Choroid plexus epithelial cell (primary cell): ENCODE results near the gene HIVEP3.

Experiments used
- DNase-seq: peaks from one replicate; pipeline ENCODE4 v3.0.0-alpha.2; 2010; ENCODE audit warnings: low read depth
- H3K4me3 ChIP-seq: 2 replicates; pipeline ENCODE4 v1.5.1; 2011; ENCODE audit warnings: low read depth, mild to moderate bottlenecking, control low read depth, low read length, moderate library complexity
- TF ChIP-seq, protein P1 (sequence below): conservative IDR thresholded peaks from 2 replicates; pipeline ENCODE4 v1.5.1; 2011; ENCODE audit warnings: low read depth, mild to moderate bottlenecking, control low read depth, inconsistent platforms, low read length, moderate library complexity

HIVEP3 gene

DNA sequence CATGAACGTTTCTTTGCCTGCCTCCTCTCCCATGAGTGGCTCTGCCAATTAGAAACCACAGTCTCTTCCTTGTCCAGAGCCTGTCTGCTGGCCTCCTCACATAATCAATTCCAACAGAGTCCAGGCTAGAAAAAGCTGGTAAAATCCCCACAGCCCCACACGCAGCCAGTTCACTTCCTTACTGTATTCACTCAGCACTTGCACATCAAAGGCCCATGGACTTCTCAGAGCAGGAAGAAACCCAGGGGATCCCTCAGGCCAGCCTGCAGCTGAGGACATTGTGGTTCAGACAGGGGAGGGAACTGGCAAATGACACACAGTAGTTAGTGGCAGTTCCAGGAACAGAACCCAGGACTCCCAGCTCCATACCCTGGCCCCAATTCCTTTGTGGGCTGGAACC is 262.7 kb downstream of the HIVEP3 start:
- TF ChIP-seq, protein P1, sequence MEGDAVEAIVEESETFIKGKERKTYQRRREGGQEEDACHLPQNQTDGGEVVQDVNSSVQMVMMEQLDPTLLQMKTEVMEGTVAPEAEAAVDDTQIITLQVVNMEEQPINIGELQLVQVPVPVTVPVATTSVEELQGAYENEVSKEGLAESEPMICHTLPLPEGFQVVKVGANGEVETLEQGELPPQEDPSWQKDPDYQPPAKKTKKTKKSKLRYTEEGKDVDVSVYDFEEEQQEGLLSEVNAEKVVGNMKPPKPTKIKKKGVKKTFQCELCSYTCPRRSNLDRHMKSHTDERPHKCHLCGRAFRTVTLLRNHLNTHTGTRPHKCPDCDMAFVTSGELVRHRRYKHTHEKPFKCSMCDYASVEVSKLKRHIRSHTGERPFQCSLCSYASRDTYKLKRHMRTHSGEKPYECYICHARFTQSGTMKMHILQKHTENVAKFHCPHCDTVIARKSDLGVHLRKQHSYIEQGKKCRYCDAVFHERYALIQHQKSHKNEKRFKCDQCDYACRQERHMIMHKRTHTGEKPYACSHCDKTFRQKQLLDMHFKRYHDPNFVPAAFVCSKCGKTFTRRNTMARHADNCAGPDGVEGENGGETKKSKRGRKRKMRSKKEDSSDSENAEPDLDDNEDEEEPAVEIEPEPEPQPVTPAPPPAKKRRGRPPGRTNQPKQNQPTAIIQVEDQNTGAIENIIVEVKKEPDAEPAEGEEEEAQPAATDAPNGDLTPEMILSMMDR, result no peak
- no peak for DNase-seq
- no peak overlapping the region for H3K4me3 ChIP-seq

DNA sequence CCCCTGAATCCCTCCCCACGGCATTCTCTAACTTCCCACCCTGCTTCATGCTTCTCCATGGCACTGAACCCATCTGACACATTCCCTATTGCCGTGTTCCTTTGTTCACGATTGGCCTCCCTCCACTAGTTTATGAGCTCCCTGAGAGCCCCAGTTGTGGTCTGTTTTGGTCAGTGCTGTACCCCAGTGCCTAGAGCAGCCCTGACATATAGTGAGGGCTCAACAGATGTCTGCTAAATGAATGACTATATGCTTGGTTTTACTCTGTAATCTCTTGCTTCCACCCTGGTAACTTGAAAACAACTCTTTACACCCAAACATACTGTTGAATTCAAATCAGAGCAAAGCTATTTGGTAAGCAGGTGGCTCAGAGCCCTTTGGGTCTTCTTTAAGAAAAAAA is 263.1 kb downstream of the HIVEP3 start:
- no peak overlapping the region for H3K4me3 ChIP-seq
- TF ChIP-seq, protein P1, result no peak
- DNase-seq, result no peak

DNA sequence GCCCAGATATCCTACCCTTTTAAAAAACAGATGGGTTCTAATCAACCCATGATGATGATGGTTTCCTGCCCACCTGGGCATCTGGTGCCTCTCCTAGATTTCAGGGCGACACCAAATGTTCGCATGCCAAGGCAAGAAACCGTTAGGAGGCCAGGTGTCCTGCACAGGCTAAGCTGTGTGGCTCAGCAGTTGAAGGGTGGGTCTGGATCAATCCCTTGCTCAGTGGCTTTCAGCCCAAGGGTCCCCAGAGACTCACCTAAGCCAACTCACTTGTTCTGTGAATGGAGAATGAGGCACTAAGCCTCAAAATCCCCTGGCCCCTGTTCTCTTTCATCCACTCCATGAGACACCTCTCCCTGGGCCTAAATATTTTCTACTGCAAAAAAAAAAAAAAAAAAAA is 265.1 kb downstream of the HIVEP3 start:
- TF ChIP-seq, protein P1, result no peak
- DNase-seq, result no peak
- no peak overlapping the region for H3K4me3 ChIP-seq

DNA sequence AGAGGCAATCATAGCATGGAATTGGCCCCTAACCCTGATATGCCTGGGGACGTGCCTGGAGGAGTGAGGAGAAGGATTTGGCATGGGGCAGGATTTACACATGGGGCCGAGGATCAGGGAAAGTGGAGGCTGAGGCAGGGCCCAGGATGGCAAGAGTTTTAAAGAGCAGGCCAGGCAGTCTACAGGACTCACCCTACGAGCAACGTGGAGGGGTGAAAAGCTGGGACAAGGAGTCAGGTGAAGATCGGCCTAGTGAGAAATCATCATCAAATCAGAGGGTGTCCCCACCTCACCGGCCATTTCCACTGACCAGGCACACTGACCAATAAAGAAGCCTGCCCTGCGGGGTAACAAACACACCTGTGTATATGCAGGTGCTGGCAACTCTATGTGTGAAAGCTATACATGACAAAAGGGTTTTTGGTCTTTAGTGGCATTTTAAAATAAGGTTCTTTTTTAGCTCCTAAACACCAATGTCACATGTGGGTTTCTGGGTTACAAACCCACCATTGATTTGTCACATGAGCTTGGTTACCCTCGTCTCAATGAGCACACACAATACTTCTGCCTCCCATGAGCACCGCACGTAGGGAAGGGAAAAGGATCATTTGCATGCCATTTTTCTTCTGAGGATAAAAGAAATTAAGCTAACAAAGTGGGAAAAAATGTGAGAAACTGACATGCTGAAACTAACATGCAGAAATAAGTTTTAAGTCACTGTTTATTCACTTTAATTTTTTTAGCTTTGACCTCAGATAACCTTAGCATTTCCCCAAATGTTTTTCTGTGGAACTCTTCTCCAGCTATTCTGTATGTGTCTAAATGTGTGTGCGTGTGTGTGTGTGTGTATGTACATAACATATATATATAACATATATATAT is 266.1 kb downstream of the HIVEP3 start:
- no peak for DNase-seq
- H3K4me3 ChIP-seq, result no peak overlapping the region
- TF ChIP-seq, protein P1, result no peak

DNA sequence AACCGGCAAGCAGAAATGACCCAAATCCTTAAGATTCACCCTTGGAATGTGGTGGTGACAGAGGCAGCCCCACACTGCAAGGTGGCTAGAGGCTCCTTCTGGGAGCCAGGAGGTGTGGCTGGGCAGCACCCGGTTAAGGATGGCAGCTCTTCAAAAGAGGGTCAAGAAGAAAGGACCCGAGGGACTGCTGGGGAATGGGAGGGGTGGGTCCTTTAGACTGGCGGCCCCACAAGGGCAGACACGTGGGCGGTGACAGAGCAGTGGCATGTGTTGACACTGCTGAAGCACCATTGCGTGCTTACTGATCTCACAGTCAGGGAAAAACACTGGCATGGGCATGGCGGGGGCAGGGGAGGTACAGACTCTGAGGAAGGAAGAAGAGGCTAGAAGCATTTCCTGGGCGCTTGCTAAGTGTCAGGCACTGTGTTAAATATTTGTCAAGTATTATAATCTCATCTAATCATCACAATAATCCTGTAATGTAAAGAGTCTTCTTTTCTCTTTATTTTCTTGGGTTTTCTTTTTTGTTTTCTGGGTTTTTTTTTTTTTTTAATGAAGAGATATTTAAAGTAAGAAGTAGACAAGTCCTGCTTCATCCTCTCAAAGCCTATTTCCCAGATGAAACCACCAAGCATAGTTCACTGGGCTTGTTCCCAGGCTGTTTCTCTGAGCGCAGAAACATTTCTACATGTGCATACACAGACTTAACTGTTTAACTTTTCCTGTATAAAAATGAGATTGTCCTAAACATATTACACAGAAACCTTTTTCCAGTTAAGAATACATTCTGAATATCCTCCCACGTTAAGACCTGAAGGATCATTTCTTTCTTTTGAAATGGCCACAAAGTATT is 268.5 kb downstream of the HIVEP3 start:
- peak overlapping the region; percentile 33 for H3K4me3 ChIP-seq
- no peak for DNase-seq
- TF ChIP-seq, protein P1, result no peak

DNA sequence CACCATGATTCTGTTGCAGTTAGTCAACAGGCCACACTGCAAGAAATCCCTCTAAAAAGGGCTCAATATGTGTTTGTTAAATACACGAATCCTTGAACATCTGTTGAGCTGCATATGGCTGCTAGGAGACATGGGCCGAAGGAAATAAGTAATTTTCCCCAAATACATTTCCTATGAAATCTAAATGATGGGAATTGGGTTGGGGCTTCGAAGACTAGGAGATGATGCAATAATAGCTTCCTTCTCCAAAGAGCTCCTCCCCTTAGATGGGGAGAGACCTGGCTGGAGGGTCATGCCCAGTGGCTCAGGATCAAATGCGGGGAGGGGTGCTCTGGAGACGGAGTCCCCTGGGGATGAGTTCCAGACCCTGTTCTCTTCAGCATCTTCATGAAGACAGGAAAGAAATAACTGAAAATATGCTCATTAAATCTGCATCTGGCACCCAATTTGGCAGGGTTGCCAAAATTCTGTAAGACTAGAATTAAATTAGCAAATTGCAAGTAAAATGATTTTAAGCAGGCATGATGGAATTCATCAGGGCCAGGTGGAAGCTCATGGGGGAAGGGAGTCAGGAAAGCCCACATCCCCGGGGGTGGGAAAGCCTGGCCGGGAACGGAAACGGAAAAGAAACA is 269.2 kb downstream of the HIVEP3 start:
- TF ChIP-seq, protein P1, result no peak
- no peak for DNase-seq
- peak overlapping the region; percentile 33 for H3K4me3 ChIP-seq
